ENCODE measurements around the gene NAP1L3.

The NAP1L3 gene, protein sequence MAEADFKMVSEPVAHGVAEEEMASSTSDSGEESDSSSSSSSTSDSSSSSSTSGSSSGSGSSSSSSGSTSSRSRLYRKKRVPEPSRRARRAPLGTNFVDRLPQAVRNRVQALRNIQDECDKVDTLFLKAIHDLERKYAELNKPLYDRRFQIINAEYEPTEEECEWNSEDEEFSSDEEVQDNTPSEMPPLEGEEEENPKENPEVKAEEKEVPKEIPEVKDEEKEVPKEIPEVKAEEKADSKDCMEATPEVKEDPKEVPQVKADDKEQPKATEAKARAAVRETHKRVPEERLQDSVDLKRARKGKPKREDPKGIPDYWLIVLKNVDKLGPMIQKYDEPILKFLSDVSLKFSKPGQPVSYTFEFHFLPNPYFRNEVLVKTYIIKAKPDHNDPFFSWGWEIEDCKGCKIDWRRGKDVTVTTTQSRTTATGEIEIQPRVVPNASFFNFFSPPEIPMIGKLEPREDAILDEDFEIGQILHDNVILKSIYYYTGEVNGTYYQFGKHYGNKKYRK

DNA sequence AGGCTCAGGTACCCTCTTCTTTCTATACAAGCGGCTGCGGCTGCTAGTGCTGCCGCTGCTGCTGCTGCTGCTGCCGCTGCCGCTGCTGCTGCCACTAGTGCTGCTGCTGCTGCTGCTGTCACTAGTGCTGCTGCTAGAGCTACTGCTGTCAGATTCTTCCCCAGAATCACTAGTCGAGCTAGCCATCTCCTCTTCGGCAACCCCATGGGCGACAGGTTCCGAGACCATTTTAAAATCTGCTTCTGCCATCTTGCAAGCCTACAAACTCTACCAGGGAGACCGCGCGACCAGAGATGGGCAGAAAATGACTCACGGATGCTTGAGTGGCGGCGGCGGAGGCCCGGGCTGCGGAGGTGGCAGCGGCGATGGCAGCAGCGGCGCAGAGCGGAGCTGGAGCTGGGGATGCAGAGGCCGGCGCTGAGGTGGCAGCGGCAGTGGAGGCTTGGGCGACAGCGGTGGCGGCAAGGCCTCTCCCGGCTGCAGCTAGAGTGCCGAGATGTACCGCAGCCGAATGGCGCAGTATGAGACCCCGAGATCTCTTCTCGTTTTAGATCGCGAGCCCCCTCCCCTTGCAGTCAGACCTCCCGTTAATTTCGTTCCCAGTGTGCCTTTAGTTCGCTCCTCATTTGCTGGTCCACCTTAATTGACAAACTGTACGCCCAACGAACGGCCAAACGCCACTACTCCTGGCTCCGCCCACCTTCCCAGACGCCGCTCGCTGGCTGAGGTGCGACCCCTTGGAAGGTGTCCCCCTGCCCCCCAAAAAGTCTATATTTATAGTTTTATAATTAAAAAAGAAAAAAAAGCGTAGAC is at the start of gene NAP1L3:
TSS of gene NAP1L3 (minus strand) at position 523 of the 813 bp plus-strand sequence. CDS start at position 249, 274 bp downstream.
- DNase-seq = peak; percentile 83

DNA sequence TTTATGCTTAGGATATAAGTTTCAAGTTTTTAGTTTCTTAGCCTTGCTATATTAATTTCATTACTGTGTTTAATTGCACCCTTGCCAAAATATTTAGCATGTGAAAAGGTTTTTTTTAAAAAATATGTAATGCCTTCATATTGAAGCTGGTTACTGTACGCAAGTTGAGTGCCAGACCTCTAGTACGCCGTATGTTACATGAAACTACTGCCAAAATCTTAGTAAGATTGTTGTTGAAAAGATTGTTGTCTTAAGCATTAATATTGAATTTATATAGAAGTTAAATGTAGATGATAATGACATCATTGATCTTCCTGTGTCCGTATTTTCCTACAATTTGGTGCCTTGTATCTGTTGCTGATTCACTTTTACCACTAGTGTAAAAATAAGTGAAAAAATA is 37.7 kb upstream of the NAP1L3 start:
- no peak for DNase-seq

DNA sequence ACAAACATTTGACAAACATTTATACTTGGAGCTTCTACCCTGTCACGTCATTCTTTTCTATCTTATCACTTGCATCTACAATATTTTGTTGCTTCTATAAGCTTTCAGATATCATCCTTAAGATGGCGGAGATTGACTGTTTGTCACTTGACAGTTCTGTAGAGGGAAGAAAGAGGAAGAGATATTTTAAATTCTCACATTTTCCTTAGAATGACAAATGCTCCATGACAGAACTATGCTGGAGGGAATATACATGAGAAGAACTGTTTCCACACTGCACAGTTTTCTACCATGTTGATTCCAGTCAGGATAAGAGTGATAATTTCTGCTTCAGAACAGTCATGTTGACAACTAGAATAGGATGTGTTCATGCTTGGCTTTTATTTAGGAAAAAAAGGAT is 30.3 kb upstream of the NAP1L3 start:
- DNase-seq = no peak

DNA sequence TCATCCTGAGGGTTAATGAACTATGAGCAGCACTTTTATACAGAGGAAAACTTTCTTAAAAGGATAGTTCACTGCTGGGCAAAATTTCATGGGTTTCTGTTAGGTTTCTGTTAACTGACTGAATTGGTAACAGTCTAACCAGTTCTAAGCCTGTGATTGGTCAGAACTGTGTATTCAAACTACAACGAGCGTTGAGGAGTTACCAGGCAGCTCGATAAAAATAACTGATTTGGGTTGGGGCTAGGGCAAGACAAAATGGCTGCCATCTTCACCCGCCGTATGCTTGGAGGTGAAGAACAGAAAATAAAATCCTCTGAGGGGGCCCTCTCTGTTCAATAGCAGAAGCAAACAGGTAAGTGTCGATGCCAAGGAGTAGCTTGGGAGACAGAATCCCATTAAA is 22.6 kb upstream of the NAP1L3 start:
- DNase-seq = no peak

DNA sequence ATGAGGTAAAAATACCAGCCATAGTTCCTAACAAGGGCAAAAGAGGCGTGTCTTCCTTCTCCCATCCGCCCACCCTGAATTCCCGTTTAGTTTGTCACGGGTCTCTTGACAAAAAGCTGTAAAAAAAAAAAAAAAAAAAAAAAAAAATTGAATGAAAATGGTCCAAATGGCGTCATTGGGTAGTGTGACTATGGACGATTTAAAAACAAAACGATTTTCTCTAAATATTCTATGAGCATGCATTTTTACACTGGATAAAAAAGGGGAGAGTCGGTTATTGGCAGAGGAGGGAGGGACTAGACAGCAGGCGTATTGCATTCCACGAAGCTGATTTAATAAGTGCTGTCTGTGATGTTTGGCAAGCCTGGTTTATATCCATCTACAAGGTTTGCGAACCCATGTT is 492 bp upstream of the NAP1L3 start, which contains the start of gene FAM133A:
TSS of gene FAM133A (plus strand) at position 338 of the 403 bp plus-strand sequence. CDS start 35,214 bp downstream, outside the sequence.
- DNase-seq = no peak

DNA sequence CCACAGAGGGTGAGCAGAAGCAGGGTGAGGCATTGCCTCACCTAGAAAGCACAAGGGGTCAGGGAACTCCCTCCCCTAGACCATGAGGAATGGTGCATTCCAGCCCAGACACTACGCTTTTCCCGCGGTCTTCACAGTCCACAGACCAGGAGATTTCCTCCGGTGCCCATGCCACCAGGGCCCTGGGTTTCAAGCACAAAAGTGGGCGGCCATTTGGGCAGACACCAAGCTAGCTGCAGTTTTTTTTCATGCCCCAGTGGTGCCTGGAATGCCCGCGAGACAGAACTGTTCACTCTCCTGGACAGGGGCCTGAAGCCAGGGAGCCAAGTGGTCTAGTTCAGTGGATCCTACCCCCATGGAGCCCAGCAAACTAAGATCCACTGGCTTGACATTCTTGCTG is 12.8 kb downstream of the NAP1L3 start:
- DNase-seq = no peak

DNA sequence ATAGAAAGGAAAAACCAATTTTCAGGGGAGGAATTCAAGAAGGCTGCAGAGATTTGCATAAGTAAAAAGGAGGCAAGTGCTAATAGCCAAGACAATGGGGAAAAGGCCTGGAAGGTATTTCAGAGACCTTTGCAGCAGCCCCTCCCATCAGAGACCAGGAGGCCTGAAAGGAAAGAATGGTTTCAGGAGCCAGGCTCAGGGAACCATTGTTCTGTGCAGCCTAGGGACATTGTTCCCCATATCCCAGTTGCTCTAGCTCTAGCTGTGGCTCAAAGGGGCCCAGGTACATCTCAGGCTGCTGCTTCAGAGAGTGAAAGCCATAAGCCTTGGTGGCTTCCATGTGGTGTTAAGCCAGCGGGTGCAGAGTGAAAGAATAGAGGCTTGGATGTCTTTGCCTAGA is 24.0 kb downstream of the NAP1L3 start:
- no peak for DNase-seq

DNA sequence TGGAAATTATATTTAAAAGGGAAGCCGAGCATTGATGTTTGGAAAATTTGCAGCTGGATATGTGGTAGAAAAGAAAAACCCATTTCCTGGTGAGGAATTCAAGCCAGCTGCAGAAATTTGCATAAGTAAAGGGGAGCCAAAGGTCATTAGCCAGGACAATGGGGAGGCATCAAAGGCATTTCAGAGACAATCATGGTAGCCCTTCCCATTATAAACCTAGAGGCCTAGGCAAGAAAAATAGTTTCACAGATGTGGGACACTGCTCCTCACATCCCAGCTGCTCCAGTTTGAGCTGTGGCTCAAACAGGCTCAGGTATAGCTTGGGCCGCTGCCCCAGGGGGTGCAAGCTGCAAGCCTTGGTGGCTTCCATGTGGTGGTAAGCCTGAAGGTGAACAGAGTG is 35.8 kb downstream of the NAP1L3 start:
- no peak for DNase-seq
